Epithelial cell of proximal tubule (primary cell): ENCODE results near the gene NBR1. TPM values are rescaled to one million over a fixed set of nuclear protein-coding genes. Genes with fewer than 3 reads are reported as not detected.
"Not testable (repeated sequence)": the region's sequence is repeated elsewhere in the genome, so short reads cannot be mapped to it uniquely, and the experiment has no call there.

Experiments used
- DNase-seq: peaks from one replicate; pipeline ENCODE4 v3.0.0-alpha.2; 2011; ENCODE audit warnings: low read depth
- H3K4me3 ChIP-seq: 2 replicates; pipeline ENCODE4 v1.5.1; 2011; ENCODE audit warnings: low read depth, mild to moderate bottlenecking, low read length
- CTCF ChIP-seq: conservative IDR thresholded peaks from 2 replicates; pipeline ENCODE4 v1.5.1; 2012; ENCODE audit warnings: low read depth, mild to moderate bottlenecking, low read length
- total RNA-seq: library from RNA; depleted of rRNA; stranded (reverse); fragments of >200 nt; gene quantifications from 2 replicates; pipeline ENCODE4 v1.2.3, GENCODE V29; 2015

The NBR1 gene
- total RNA-seq, result 32.1 and 33.6 TPM in 2 replicates

- peak; percentile 90 for DNase-seq
- peak; percentile 24 for TF ChIP-seq CTCF
- H3K4me3 ChIP-seq, result peak within 1 kb of the TSS; percentile 84
Observed at GRCh38 chr17:43170766-43171585, at the start of gene NBR1. Gene NBR1, plus strand, starts transcription at chr17:43171214. Its CDS starts 4,586 bp downstream, at chr17:43175800.

GRCh38 chr17:43125133-43125966 lies 45.7 kb upstream of the NBR1 start, which contains the start of gene BRCA1:
Gene BRCA1, minus strand, starts transcription at chr17:43125364. Its CDS starts 1,268 bp downstream, at chr17:43124096.
- TF ChIP-seq CTCF, result no peak
- peak; percentile 97 for DNase-seq
- peak within 1 kb of the TSS; percentile 69 for H3K4me3 ChIP-seq

- H3K4me3 ChIP-seq, result peak overlapping the region; percentile 69
- DNase-seq, result no peak
- no peak for TF ChIP-seq CTCF
Observed at GRCh38 chr17:43125967-43126910, 44.8 kb upstream of the NBR1 start.

- H3K4me3 ChIP-seq, result no peak overlapping the region
- no peak for DNase-seq
- no peak for TF ChIP-seq CTCF
Observed at GRCh38 chr17:43126911-43127290, 44.1 kb upstream of the NBR1 start.

GRCh38 chr17:43127333-43127876 lies 43.6 kb upstream of the NBR1 start:
- not testable (repeated sequence) for H3K4me3 ChIP-seq, DNase-seq

- no peak overlapping the region for H3K4me3 ChIP-seq
- no peak for DNase-seq
- TF ChIP-seq CTCF, result no peak
Observed at GRCh38 chr17:43129671-43130010, 41.4 kb upstream of the NBR1 start.
